Skin of body (tissue), 2 donors: ENCODE results near the gene DEK. TPM values are rescaled to one million over a fixed set of nuclear protein-coding genes. Genes with fewer than 3 reads are reported as not detected.
"Not testable (repeated sequence)": the region's sequence is repeated elsewhere in the genome, so short reads cannot be mapped to it uniquely, and the experiment has no call there.

ENCODE experiments used
- DNase-seq: peaks from one replicate; lab custom pipeline; 2025; lab: John Stamatoyannopoulos, UW
- total RNA-seq: library from RNA; depleted of rRNA; stranded (reverse); fragments of >200 nt; gene quantifications from one replicate; pipeline ENCODE4 v1.2.3, GENCODE V29; 2014

DEK gene
- total RNA-seq, 1 donor from 2014 or later = 125 TPM

- DNase-seq = no peak
These were observed 22.9 kb downstream of the DEK start for GRCh38 chr6:18241208-18242038.

GRCh38 chr6:18240230-18240629, 24.1 kb downstream of the DEK start:
- DNase-seq = no peak

GRCh38 chr6:18237167-18237566, 27.2 kb downstream of the DEK start:
- no peak for DNase-seq

GRCh38 chr6:18235524-18235923, 28.8 kb downstream of the DEK start:
- no peak for DNase-seq

GRCh38 chr6:18234564-18234963, 29.8 kb downstream of the DEK start:
- no peak for DNase-seq

- not testable (repeated sequence) for DNase-seq
These were observed 30.6 kb downstream of the DEK start for GRCh38 chr6:18233770-18234169.

- not testable (repeated sequence) for DNase-seq
These were observed 32.5 kb downstream of the DEK start for GRCh38 chr6:18231856-18232255.

GRCh38 chr6:18228590-18228989, 35.7 kb downstream of the DEK start:
- not testable (repeated sequence) for DNase-seq

GRCh38 chr6:18227166-18227565, 37.2 kb downstream of the DEK start:
- DNase-seq = not testable (repeated sequence)

- DNase-seq = peak; percentile 46
These were observed 37.8 kb downstream of the DEK start for GRCh38 chr6:18226451-18227105.

- no peak for DNase-seq
These were observed 43.1 kb downstream of the DEK start for GRCh38 chr6:18221288-18221615.

- DNase-seq = no peak
These were observed 44.7 kb downstream of the DEK start for GRCh38 chr6:18219591-18219990.

GRCh38 chr6:18218233-18218632, 46.1 kb downstream of the DEK start:
- DNase-seq = no peak

GRCh38 chr6:18216411-18216810, 47.9 kb downstream of the DEK start:
- no peak for DNase-seq

- DNase-seq = no peak
These were observed 48.9 kb downstream of the DEK start for GRCh38 chr6:18215436-18215835.

GRCh38 chr6:18214003-18214402, 50.3 kb downstream of the DEK start:
- DNase-seq = no peak

- DNase-seq = no peak
These were observed 50.9 kb downstream of the DEK start for GRCh38 chr6:18213439-18213838.

- no peak for DNase-seq
These were observed 52.1 kb downstream of the DEK start for GRCh38 chr6:18212231-18212630.

- no peak for DNase-seq
These were observed 53.0 kb downstream of the DEK start for GRCh38 chr6:18211338-18211737.

- no peak for DNase-seq
These were observed 53.6 kb downstream of the DEK start for GRCh38 chr6:18210707-18211106.

GRCh38 chr6:18209539-18210197, 54.7 kb downstream of the DEK start:
- DNase-seq = no peak

- not testable (repeated sequence) for DNase-seq
These were observed 55.6 kb downstream of the DEK start for GRCh38 chr6:18208778-18209177.

- no peak for DNase-seq
These were observed 56.4 kb downstream of the DEK start for GRCh38 chr6:18207949-18208348.
